Stimulated activated CD8-positive, alpha-beta memory T cell treated with anti-CD3 and anti-CD28 coated beads, Interleukin-12 subunit alpha, Interleukin-12 subunit beta, amount 100 ng/mL, for 24 hours (primary cell): Measurements from ENCODE around the gene CCDC30.

Source experiments
- DNase-seq: peaks from one replicate; pipeline ENCODE4 v3.0.0-alpha.2; 2020; ENCODE audit errors: extremely low read depth

CCDC30 gene

GRCh38 chr1:42690477-42691156 lies 227.5 kb downstream of the CCDC30 start:
- DNase-seq, result no peak

GRCh38 chr1:42691157-42691498 lies 228.0 kb downstream of the CCDC30 start:
- DNase-seq, result no peak

- no peak for DNase-seq
Observed at GRCh38 chr1:42692461-42692860, 229.4 kb downstream of the CCDC30 start.

GRCh38 chr1:42692911-42693310 lies 229.8 kb downstream of the CCDC30 start:
- no peak for DNase-seq

- DNase-seq, result no peak
Observed at GRCh38 chr1:42698081-42698813, 235.2 kb downstream of the CCDC30 start.

- DNase-seq, result no peak
Observed at GRCh38 chr1:42700006-42700405, 236.9 kb downstream of the CCDC30 start.

GRCh38 chr1:42703888-42704464 lies 240.9 kb downstream of the CCDC30 start:
- DNase-seq, result no peak
